Neural progenitor cell (in vitro differentiated cells): ENCODE data around the gene KDM4E.

ENCODE experiments used
- EZH2phosphoT487 ChIP-seq: fragments of 200-600 bp; sonication (generic); IDR thresholded peaks from 2 replicates; pipeline ENCODE4 v1.6.1; 2017; ENCODE audit warnings: antibody characterized with exemption
- TF ChIP-seq, protein P1 (sequence below): fragments of 200-600 bp; sonication (generic); IDR thresholded peaks from 2 replicates; pipeline ENCODE4 v1.5.1; 2017; ENCODE audit warnings: antibody characterized with exemption, mild to moderate bottlenecking

DNA sequence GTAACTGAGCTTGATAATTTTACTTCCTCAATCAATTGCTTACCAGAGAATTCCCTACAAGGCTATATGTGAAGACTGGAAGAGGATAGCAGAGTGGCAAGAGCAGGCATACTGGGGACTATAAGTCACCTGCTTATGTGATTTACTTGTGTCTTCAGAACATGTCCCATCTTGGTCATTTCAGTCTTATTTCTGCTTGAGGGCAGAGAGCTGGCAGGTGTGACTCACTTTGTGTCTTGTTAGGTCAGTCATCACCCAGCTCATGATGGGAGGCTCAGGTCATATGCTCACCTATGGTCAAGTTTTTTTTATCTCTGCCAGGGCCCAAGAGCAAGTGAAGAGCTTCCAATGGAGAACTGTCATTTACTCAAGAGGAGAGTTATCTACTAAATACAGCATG is 47.9 kb downstream of the KDM4E start:
- TF ChIP-seq, protein P1, sequence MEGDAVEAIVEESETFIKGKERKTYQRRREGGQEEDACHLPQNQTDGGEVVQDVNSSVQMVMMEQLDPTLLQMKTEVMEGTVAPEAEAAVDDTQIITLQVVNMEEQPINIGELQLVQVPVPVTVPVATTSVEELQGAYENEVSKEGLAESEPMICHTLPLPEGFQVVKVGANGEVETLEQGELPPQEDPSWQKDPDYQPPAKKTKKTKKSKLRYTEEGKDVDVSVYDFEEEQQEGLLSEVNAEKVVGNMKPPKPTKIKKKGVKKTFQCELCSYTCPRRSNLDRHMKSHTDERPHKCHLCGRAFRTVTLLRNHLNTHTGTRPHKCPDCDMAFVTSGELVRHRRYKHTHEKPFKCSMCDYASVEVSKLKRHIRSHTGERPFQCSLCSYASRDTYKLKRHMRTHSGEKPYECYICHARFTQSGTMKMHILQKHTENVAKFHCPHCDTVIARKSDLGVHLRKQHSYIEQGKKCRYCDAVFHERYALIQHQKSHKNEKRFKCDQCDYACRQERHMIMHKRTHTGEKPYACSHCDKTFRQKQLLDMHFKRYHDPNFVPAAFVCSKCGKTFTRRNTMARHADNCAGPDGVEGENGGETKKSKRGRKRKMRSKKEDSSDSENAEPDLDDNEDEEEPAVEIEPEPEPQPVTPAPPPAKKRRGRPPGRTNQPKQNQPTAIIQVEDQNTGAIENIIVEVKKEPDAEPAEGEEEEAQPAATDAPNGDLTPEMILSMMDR: no peak
- TF ChIP-seq EZH2phosphoT487: no peak
